ENCODE measurements around the gene ASPHD2.
"Not testable (repeated sequence)": the region's sequence is repeated elsewhere in the genome, so short reads cannot be mapped to it uniquely, and the experiment has no call there.

The ASPHD2 gene

GRCh38 chr22:26398741-26399153 lies 30.3 kb upstream of the ASPHD2 start:
- no peaks in the 10 kb centered on the region for H3K9me3 ChIP-seq
- peak; percentile 54 for DNase-seq

GRCh38 chr22:26399289-26399688 lies 29.8 kb upstream of the ASPHD2 start:
- no peak for DNase-seq
- Histone ChIP-seq H3K36me3 (no peaks in the 10 kb centered on the region), H3K9me3 (no peaks in the 10 kb centered on the region), H3K4me1 (no peaks in the 10 kb centered on the region), H3K4me3 (ENCODE audit: low read depth, low read length) (no peak overlapping the region), H3K27me3 (no peaks in the 10 kb centered on the region; the same call in 1 of the 2 replicates)
- TF ChIP-seq CTCF (IDR thresholded peaks at IDR 0.05; ENCODE audit: low read depth, low read length), result no peak

More at GRCh38 chr22:26398741-26399153, 30.3 kb upstream of the ASPHD2 start:
- Histone ChIP-seq H3K27me3 (no peaks in the 10 kb centered on the region), H3K36me3 (no peaks in the 10 kb centered on the region), H3K4me1 (no peaks in the 10 kb centered on the region), H3K4me3 (ENCODE audit: low read depth, low read length) (no peak overlapping the region)
- peak; percentile 73 for TF ChIP-seq CTCF (IDR thresholded peaks at IDR 0.05; ENCODE audit: low read depth, low read length)

- peak; percentile 10 for DNase-seq
- Histone ChIP-seq H3K9me3 (no peaks in the 10 kb centered on the region), H3K4me1 (no peaks in the 10 kb centered on the region), H3K4me3 (ENCODE audit: low read depth, low read length) (no peak overlapping the region), H3K36me3 (no peaks in the 10 kb centered on the region), H3K27me3 (no peaks in the 10 kb centered on the region; the same call in 1 of the 2 replicates)
- no peak for TF ChIP-seq CTCF (IDR thresholded peaks at IDR 0.05; ENCODE audit: low read depth, low read length)
Measured at GRCh38 chr22:26401726-26402125, 27.3 kb upstream of the ASPHD2 start.

GRCh38 chr22:26404851-26405421 lies 24.1 kb upstream of the ASPHD2 start:
- DNase-seq, result no peak
- no peak for TF ChIP-seq CTCF (IDR thresholded peaks at IDR 0.05; ENCODE audit: low read depth, low read length)
- no peaks in the 10 kb centered on the region for H3K36me3 ChIP-seq
- H3K4me3 ChIP-seq (ENCODE audit: low read depth, low read length), result no peak overlapping the region
- peaks cover 5% of the 10 kb centered on the region; the same call in 1 of the 2 replicates for H3K27me3 ChIP-seq
- H3K4me1 ChIP-seq, result no peaks in the 10 kb centered on the region
- no peaks in the 10 kb centered on the region for H3K9me3 ChIP-seq

- Histone ChIP-seq H3K27me3 (peaks cover 8% of the 10 kb centered on the region; the same call in 1 of the 2 replicates), H3K36me3 (no peaks in the 10 kb centered on the region), H3K9me3 (no peaks in the 10 kb centered on the region), H3K4me1 (no peaks in the 10 kb centered on the region), H3K4me3 (ENCODE audit: low read depth, low read length) (no peak overlapping the region)
- TF ChIP-seq CTCF (IDR thresholded peaks at IDR 0.05; ENCODE audit: low read depth, low read length), result no peak
- DNase-seq, result peak; percentile 30
Measured at GRCh38 chr22:26406118-26406517, 22.9 kb upstream of the ASPHD2 start.

- H3K4me3 ChIP-seq (ENCODE audit: low read depth, low read length); H3K4me1 ChIP-seq; DNase-seq; H3K9me3 ChIP-seq; H3K36me3 ChIP-seq: not testable (repeated sequence)
- H3K27me3 ChIP-seq, result peaks cover 21% of the 10 kb centered on the region
Measured at GRCh38 chr22:26408562-26409220, 20.4 kb upstream of the ASPHD2 start.
